Middle frontal gyrus (tissue), 1 donor: ENCODE results near the gene DDT.
"Not testable (repeated sequence)": the region's sequence is repeated elsewhere in the genome, so short reads cannot be mapped to it uniquely, and the experiment has no call there.

Experiments
- DNase-seq: peaks from one replicate; pipeline ENCODE4 v3.0.0-alpha.2; 2015; ENCODE audit warnings: low spot score; ENCODE audit errors: extremely low spot score

Gene DDT

DNA sequence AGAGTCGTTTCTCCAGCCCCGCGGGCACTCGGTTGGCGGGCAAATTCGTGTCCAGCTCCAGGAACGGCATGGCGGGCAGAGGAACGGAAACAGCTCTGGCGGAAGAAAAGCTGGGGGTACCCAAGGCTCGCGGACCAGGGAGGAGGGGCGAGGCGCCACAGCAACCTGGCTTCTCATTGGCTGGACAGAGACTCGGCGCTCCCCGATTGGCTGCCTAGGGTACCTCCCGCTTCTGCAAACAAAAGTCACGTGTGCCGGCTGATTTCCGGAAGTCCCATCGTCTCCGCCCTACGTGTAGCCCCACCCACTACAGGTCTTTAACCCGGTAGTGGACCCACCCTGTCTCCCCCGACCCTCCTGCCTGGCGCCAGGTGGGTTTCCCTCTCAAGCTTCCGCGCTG, at the start of gene DDT:
TSS of gene DDT (minus strand) at position 97 of the 400 bp plus-strand sequence. CDS start at position 70, 27 bp downstream.
- not testable (repeated sequence) for DNase-seq

DNA sequence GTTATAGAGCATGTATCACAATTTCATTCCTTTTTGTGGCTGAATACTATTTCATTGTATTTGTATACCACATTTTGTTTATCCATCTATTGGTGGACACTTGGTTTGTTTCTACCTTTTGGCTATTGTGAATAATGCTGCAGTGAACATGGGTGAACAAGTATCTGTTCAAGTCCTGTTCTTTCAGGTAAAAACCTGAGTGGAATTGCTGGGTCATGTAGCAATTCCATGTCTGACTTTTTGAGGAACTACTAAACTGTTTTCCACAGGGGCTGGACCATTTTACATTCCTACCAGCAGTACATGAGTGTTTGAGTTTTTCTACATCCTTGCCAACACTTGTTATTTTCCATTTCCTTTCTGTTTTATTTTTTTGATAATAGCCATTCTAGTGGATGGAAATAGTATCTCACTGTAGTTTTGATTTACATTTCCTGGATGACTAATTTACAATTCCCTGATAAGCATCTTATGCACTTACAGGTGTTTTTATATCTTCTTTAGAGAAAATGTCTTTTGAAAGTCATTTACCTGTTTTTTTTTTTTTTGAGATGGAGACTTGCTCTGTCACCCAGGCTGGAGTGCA, 49.1 kb upstream of the DDT start:
- DNase-seq: no peak

- no peak for DNase-seq
Observed at GRCh38 chr22:24021304-24021703, 47.1 kb upstream of the DDT start.

GRCh38 chr22:24016156-24016555, 41.9 kb upstream of the DDT start:
- no peak for DNase-seq

GRCh38 chr22:24011735-24012068, 37.5 kb upstream of the DDT start:
- DNase-seq: no peak

DNA sequence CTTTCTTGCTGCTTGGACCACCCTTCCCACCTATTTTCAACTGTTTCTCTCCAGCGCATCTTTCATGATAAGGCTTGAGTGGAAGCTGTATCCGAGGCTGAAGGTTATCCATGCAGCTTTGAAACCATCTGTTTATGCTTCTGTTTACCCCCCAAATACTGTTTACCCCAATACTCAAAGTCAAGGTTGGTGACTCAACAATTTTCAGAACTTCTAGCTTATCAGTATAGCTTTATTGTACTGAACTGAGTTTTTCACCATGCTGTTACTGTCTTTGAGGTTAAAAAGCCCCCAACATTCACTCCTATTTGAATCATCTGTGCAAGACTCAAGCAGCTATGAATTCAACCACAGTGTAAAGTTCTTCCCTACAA, 35.8 kb upstream of the DDT start:
- DNase-seq: no peak

DNA sequence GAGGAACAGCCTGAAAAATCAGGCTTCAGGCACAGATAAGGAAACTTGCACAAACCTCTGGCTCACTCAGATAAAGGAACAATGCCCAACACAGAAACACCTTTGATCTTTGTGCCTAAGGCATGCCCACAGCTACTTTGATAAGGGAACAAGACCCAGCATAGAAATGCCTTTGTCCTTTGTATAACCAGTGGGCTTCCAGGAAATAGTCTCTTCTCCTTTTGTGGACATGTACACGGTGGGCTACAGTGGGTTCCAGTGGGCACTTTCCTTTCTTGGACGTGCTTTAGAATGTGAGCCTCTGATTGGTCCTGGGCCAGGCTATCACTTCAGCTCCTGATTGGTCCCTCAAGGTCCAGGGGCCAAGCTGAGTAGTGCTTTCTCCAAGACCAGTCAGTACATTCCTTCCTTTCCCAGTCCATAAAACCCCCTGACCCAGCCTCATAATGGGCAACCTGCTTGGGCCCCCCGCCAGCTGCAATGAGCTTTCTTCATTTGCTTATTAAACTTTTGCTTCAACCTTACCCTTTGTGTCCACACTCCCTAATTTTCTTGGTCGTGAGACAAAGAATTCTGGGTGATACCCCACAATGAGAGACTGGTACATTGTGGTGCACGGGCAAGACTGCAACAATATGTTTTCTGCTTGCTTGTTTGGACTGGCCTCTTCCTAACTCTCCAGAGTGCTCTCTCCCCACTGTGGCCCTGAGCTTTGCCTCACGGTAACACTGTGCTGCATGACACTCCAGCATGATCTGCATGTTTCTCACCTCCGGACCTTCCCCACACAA, 35.2 kb upstream of the DDT start:
- DNase-seq: no peak

GRCh38 chr22:24008381-24009226, 34.4 kb upstream of the DDT start:
- no peak for DNase-seq

GRCh38 chr22:24008022-24008283, 33.7 kb upstream of the DDT start:
- DNase-seq: no peak

GRCh38 chr22:24007253-24008021, 33.2 kb upstream of the DDT start:
- DNase-seq: no peak

GRCh38 chr22:24006914-24007214, 32.6 kb upstream of the DDT start:
- DNase-seq: no peak

- no peak for DNase-seq
Observed at GRCh38 chr22:24006207-24006913, 32.1 kb upstream of the DDT start.

DNA sequence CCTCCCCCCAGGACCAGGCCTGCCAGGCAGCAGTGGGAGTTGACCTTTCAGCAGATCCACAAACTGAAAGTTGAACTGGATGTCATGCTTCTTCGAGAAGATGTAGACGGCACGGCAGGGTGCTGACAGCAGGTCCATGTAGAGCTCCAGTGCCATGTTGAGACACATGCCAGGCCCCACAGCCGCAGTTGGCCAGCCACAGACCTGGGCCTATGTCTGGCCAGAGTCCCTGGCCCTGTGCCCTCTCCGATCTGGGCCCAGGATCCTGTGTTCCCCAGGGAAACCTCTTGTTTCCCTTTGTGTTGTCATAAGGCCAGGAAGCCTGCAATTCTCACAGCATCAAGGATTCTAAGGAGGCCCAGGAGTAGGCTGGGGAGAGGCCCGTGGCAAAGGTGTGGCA, 31.0 kb upstream of the DDT start, which contains the start of gene GSTT4:
TSS of gene GSTT4 (minus strand) at position 253 of the 400 bp plus-strand sequence. CDS start at position 156, 97 bp downstream.
- no peak for DNase-seq

- no peak for DNase-seq
Observed at GRCh38 chr22:24003887-24004286, 29.6 kb upstream of the DDT start.

DNA sequence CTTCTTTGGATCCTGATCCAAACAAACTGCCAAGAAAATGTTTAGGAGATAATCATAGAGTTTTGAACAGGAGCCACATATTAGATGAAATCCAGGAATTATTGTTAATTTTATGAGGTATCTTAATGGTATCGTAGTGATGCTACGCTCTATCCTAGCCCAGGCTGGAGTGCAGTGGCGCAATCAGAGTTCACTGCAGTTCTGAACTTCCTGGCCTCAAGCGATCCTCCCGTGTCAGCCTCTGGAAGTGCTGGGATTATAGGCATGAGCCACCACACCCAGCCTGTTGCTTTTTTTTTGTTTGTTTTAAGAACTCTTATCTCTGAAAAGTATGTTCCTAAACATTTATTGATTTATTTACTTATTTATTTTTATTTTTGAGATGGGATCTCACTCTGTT, 28.6 kb upstream of the DDT start:
- no peak for DNase-seq

- no peak for DNase-seq
Observed at GRCh38 chr22:24002272-24002671, 28.0 kb upstream of the DDT start.

DNA sequence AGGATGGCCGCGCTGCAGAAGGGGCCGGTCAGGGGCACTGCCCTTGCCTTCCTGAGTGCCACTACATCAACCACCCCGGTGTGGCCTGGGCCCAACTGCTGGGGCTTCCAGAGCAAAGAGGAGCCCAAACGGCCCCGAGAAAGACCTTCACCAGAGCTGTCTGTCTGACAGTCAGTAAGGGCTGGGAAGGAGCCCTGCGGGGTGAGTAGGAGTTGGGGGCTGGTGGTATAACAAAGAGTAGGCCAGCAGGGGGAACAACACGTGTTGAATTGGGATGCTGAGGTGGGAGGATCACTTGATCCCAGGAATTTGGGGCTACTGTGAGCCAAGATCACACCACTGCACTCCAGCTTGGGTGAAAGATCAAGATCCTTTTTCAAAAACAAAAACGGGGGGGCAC, 27.1 kb upstream of the DDT start:
- DNase-seq: no peak

GRCh38 chr22:23999779-24000178, 25.5 kb upstream of the DDT start:
- DNase-seq: not testable (repeated sequence)

GRCh38 chr22:23997092-23997491, 22.9 kb upstream of the DDT start:
- no peak for DNase-seq

DNA sequence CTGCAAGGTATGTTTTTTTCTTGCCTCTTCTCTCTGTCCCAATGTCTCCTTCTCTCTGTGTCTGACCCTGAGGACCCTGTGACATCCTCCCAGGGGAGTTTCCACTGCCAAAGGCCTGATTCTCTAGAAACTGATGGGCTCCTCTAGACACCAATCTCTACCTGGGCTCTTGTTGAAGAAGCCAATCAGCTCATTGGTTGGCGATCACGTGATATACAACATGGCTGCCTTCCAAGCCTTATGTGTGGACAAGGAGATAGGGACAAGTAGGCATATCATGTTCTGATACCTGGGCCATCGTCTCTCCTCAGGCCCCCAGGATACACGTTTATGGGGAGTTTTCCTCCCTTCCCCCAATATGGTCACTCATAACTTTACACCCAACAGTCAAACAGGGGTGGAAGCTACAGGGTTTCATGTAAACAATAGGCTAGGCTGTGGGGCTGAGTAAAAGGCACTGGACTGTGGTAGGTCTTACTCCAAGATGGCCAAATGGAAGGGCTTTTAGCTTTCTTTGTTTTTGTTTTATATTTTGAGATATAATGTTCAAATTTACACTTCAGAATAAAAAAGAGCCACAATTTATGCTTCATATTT, 19.4 kb upstream of the DDT start:
- not testable (repeated sequence) for DNase-seq

- DNase-seq: not testable (repeated sequence)
Observed at GRCh38 chr22:23993080-23993479, 18.8 kb upstream of the DDT start.
